ENCODE measurements around the gene TNIK.

DNA sequence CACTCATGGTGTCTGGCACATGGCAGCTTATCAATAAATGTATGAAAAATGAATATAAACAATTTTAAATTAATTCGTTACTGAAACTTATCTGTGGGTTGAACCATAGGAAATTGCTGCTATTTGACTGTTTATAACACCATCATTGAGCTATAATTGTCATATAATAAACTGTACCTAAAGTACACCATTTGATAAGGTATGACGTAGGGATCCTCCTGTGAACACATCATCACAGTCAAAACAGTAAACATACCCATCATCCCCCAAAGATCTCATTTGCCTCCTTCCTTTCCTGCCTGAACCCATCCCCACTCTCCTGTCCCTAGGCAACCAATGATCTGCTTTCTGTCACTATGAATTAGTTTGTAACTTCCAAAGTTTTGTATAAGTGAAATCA, 282.7 kb downstream of the TNIK start:
- TF ChIP-seq POLR2A (IDR thresholded peaks at IDR 0.05) = no peak
- TF ChIP-seq, protein P1, sequence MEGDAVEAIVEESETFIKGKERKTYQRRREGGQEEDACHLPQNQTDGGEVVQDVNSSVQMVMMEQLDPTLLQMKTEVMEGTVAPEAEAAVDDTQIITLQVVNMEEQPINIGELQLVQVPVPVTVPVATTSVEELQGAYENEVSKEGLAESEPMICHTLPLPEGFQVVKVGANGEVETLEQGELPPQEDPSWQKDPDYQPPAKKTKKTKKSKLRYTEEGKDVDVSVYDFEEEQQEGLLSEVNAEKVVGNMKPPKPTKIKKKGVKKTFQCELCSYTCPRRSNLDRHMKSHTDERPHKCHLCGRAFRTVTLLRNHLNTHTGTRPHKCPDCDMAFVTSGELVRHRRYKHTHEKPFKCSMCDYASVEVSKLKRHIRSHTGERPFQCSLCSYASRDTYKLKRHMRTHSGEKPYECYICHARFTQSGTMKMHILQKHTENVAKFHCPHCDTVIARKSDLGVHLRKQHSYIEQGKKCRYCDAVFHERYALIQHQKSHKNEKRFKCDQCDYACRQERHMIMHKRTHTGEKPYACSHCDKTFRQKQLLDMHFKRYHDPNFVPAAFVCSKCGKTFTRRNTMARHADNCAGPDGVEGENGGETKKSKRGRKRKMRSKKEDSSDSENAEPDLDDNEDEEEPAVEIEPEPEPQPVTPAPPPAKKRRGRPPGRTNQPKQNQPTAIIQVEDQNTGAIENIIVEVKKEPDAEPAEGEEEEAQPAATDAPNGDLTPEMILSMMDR (IDR thresholded peaks at IDR 0.05) = no peak
